GM18868 (cell line): ENCODE data around the gene GJA3.
A peak's percentile ranks its signal among the peaks of the same experiment; 100 is the strongest.

Experiments used
- ATAC-seq: cut with Tn5 transposase; IDR thresholded peaks from one replicate; pipeline ENCODE4 v1.9.1; 2021; ENCODE audit warnings: mild to moderate bottlenecking, moderate library complexity; ENCODE audit not compliant: unreplicated experiment

GJA3 gene

DNA sequence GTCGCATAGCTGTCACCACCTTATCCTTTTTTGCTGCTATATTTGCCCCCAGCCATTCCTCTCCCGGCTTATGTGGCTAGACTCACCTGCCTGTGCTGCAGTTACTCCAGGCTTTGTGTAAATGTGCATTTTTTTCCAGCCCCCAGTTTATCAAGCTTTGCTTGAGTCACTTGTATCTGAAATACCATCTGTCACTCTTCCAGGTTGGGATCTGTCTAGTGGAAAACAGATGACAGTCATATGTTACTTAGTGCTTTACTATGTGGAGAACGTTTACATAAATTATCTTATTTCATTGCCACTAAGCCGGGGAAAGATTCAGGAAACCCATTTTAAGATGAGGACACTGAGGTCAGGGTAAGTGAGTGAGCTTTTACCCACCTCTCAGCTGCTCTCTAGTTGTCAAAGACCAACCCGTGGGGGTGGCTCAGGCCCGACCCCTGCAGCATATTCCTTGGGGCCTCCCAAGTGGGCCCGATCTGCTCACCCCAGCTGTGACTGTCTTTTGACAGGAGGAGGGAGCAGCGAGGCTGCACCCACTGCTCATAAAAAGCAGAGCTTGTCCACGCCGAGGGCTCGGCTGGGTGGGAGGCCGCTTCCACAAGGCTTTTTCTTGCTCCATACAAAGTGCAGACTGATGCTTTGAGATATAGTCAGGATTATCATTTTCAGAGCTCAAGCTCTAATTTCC lies 24.7 kb upstream of the GJA3 start:
- ATAC-seq = no peak

DNA sequence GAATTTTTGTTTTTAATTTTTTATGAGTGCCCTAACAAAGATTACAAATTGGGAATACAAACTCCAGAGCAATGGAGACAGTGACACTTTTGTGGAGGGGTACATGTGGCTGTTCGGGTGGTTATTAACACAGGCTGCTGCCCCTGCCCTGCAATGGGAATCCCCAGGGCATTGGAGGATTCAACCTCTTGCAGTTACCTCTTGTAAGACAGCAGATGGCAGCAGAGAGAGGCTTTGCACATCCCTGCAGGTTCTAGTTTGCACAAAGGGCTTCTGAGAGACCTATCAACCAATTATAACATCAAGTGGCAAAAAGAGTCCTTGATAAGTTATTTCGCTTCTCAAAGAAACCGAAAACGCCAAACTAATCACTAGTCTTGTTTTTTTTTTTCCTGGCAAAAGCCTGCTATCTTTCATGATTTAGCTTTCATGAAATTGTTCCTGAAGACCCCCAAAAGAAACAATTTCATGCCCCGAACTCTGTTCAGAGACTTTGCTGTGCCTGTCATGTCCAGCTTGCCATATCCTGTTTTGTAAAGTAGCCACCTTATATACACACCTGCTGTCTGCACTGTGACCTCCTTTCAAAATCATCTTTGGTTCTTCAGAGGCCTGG lies 21.5 kb upstream of the GJA3 start:
- ATAC-seq = peak; percentile 95

DNA sequence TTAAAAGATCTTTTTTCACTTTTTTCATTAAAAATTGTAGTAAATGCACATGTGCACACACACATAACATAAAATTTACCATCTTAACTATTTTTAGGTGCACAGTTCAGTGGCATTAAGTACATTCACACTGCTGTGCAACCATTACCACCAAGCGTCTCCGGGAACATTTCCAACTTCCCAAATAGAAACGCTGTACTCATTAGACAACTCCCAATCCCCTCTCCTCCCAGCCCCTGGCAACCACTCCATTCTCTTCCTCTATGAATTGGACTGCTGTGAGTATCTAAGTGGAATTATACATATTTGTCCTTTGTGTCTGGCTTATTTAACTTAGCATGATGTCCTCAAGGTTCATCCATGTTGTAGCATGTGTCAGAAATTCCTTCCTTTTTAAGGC lies 20.3 kb upstream of the GJA3 start:
- no peak for ATAC-seq

DNA sequence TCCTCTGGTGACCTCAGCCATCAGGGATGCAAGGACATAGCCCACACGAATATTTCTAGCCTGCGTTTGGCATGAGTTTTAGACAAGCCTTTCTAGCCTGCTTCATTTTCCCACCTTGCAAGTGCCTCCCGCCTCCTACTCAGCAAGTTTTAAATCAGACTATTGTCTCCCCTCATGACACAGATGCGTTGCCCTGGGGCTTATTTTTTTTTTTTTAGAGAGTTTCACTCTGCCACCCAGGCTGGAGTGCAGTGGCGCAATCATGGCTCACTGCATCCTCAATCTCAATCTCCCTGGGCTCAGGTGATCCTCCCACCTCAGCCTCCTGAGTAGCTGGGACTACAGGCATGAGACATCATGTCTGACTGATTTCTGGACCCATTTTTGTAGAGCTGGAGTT lies 17.3 kb upstream of the GJA3 start:
- ATAC-seq = no peak

DNA sequence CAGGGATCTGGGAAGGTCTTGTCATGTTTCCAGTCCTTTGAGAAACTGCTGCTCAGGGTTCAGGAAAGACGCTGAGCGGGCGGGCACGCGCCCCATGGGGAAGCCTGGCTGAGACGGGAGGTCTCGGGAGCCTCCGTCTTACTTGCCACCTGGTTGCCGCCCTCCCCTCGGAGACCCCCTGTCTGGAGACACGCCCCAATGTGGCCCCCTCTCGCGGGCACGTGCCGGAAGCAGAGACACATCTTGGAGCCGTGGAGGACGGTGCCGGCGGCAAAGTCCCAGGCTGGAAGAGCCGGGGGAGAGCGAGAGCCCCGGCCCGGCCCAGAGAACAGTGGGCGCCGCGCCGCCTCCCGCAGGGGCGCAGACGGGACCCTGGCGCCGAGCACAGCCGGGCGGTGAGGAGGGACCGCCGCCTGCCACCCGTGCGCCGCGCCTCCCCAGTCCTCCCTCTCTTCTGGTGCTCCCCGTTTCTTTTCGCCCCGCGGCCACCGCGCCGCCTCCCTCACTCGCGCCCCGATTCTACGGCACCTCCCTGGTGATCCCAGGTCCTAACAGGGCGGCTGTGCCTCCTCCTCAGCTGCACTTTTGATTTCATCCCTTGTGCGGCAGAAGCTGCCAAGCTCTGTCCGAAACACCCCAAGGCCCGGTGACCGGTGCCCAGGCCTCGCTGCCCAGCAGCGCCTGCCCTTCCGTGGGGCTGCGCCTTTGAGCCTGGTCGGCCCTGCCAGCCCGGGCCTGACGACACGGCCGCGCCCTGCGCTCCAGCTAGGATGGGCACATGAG lies 16.4 kb upstream of the GJA3 start:
- no peak for ATAC-seq

DNA sequence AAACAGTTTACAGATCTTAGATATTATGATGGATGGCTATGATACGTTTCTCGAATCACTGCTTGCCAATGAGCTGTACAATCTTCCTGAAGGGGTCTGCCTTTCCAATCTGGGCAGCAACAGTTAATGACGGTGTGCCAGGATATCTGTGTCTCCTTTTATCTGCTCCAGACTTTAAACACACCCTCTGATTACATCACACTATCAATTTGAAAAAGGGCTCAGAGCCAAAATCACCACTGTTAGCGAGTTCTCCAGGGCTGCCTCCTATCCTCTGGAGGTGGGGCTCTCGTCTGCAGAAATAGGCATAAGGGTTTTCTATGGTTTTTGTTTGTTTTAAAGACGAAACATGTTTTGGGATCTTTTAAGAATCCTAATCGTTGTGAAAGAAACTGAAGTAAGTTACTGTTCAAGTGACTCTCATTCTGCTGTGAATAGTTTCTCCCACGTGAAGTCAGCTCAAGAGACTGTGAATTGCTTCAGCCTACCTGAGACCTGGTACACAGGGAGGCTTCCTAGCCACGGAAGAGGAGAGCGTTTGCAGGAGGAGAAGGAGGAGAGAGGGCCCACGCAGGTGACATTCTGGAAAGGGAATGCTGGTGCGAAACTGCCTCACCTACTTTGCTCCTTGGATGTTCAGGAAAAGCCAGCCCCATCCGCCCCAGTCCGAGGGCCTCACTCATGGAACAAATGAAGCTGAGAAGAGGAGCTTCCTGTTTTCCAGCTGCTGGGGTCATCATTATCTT lies 15.2 kb upstream of the GJA3 start:
- no peak for ATAC-seq

DNA sequence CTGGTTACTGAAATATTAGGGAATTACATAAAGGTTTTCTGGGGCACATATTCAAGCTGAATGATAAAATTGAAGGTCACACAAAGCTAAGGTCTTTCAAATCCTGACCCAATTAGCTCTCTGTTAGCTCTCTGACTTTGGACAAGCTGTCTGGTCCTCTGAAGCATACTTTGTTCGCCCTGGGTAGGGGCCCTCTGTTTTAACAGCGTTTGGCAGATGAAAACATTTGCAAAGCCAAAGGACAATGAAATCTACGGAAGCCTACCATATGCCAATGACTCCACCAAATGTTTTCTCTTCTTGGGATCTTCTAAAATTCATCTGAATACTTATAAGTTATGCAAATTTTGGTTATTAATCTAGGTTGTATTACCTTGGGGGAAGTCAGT lies 14.5 kb upstream of the GJA3 start:
- no peak for ATAC-seq

DNA sequence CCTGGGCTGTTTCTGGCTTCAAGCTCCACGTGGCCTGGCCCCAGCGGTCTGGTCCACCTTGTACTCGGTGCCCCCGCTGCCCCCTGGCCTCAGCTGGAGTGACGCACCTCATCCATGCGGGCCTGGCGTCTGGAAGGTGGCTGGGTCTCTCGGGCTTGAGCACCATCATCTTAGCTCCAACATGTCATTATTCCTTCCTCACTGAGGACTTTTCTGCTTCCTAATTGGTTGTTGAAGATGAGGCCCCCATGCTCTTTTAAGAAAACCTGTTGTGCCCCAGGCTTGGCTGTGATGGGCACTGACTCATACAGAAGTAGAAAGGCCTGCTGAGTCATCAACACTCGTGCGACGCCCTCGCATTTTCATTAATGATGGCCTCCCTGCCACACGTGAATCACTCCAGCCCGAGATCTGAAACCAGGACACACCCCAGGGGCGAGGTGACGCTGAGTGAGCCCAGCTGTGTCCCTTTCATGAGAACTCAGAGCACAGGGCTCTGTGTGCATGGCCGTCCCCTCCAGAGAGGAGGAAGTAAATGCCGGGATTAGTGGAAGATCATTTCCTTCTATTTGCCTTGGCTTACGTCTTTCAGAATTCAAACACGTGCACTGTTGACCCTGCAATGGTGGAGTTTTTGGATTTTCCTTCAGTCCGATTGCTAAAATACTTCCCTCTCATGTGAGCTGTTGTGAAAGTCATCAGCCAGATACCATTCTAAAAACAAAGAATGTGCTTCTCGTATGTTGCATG lies 14.0 kb upstream of the GJA3 start:
- peak; percentile 94 for ATAC-seq

DNA sequence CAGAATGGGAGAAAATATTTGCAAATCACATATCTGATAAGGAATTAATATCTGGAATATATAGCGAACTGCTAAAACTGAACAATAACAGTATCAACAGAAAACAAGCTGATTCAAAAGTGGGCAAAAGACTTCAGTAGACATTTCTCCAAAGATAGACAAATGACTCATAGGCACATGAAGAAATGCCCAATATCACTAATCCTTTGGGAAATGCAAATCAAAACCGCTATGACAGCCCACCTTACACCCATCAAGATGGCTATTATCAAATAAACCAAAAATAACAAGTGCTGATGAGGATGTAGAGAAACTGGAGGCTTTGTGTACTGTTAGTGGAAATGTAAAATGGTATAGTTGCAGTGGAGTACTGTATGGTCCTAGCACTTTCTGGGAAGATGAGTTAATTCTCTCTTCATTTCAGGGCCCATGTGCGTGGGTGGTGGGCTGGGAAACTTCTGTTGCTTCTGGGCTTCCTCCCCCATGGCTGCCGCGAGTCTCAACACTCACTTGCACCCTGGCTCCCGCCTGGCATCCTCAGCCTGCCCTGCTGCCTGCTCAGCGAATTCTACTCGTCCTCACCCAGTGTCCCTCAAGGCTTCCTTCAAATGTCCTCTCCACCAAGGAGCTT lies 12.4 kb upstream of the GJA3 start:
- no peak for ATAC-seq

DNA sequence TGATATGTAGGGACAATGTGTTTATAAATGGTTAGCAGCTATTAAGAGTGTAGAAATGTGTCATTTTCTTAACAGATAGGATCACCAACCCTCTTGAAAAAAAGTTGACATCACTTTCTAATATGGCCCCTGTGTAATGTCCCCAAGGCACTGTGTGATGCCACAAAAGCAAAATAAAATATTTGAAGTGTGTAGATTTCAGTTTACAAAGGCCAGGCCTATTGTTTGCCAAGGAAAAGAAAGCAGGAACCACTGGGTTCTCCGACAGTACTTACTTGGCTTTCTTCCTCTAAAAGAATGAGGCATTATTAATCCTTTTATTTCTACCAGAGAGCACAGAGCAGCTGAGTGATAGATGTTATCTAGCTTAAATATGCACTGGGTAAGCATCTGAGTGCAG lies 10.5 kb upstream of the GJA3 start:
- ATAC-seq = no peak

DNA sequence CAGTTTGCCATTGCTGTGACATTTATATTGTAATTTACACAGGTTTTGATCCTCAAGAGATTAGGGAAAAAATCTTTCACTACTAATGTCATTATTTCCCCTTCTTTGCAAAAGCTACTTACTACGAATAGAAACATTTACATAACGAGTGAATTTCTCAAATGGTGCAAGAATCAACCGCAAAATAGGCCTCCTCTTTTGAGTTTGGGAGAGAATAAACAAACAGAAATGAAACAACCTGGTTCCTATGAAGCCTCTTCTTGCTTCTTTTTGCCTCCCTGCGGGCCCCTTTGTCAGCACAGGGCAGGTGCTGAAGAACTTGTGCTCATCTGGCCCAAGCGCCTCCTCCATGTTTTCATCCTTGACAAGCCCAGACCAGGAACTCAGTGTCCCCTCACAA lies 10.1 kb upstream of the GJA3 start:
- no peak for ATAC-seq

DNA sequence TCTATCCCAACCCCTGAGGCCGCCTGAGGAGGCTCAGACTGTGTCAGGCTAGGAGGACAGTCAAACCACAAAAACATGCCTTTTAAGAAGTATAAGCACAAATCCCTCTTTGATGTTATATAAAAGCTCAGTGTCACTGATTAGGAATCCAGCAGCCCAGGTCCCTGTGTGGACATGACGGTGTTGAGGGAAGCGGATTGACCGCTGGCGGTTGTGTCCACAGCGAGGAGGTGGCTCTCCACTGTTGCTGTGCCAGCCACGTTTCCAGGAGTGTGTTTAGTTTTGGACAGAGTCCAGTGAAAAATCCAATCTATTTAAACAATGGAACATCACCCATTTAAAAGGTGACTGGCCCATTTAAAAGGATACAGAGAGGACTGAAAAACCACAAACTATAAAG lies 7.5 kb upstream of the GJA3 start:
- ATAC-seq = no peak

DNA sequence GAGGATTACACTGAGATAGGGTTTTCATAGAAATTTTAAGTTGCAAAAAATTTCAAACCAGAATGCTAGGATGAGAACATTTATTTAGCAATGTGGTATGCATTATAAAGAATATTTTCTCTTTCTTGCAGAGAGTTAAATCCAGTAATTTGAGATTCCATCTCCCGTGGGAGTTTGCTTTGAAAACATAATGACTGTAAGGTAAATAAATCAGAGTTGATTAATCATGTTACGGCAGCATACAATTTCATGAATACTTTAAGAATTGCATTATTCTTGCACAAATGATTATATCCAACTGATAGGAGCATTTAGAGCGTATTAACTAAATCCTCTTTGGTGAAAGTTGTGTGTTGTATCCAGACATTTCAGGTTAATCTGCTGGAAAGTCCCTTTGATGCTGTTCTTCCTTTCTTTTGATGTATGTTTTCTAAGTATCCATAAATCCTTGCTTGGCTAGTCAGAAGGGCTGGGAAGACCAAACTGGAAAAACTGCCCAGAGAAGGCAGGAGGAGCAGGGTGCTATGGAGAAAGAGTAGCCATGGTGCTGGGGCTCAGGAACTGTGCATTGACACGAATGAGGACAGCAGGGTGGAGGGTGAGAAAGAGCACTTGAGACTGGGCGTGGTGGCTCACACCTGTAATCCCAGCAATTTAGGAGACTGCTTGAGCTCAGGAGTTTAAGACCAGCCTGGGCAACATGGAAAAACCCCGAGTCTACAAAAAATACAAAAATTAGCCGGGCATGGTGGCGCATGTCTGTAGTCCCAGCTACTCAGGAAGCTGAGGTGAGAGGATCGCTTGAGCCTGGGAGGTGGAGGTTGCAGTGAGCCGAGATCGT lies 4.8 kb upstream of the GJA3 start:
- ATAC-seq = no peak

DNA sequence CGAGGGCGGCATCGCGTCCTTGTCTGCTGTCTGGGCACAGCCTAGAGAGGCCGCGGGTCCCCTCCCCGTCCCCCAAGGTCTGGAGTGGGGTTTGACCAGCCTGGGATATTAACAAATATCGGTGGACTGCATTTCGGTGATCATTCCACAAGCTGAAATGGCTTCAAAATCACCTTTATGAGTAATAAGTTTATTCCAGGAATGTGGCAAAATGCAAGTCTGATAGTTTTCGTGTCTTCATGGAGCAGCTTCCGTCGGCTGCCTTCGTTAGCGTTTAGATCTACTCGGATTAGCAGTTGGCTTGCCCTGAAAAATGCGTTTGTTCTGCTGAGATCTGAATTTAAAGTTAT lies 1.1 kb upstream of the GJA3 start:
- no peak for ATAC-seq

DNA sequence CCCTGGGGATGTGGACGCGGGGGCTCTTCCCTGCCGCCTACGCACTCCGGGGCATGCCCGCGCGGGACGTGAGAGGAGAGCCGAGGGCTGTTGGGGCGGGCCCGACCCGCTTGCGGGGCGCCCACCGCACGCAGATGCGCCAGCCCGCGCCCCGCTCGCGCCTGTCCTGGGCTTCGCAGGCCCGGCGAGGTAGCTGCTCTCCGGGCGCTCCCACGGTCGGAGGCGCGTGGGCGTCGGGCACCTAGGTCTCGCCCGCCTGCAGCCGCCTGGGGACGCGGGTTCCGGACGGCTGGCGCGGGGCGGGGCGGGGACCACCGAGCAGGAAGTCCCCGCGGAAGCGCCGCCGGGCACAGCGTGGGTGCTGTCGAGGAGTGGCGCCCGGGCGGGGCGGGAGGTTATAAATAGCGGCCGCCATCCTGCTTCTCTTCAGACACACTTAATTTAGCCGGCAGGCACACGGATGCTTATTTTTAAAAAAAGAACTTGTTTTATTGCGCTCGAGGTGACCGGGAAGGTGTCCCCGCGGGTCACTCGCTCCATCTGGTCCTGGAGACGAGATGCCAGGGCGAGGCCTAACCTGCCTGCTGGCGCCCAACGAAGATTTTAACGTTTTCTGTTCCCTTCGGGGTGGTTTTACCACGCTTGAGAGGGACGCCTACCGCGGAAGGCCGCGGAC lies 561 bp upstream of the GJA3 start:
- ATAC-seq = peak; percentile 58

DNA sequence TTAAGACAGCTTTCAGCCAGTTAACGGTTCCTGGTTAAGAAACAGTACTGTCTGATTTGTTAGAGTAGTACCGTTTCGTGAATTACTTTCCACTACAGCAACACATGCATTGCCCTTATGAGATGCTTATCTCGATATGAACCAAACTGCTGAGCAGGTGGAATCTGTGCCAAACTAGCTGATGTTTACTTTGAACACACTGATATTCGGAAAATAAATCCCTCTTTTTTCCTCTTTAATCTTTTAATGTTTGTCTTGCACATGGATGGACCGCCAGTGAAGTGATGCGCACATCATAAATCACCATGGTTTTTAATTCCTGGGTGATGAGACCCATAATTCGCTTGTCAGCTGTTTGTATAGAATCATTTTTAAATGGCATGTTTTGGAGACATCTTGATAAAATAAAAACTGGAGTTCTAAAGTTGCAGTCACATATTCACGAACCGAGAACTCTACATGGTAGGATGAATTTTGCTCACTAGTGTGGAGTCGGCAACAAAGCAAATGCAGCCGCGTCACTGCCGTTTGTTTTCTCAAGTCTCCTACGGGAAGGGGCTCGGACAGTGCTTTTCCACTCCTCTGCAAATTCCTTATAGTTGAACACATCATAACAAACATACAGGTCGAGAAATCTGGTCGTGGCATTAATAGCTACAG lies 1.1 kb downstream of the GJA3 start:
- ATAC-seq = no peak

DNA sequence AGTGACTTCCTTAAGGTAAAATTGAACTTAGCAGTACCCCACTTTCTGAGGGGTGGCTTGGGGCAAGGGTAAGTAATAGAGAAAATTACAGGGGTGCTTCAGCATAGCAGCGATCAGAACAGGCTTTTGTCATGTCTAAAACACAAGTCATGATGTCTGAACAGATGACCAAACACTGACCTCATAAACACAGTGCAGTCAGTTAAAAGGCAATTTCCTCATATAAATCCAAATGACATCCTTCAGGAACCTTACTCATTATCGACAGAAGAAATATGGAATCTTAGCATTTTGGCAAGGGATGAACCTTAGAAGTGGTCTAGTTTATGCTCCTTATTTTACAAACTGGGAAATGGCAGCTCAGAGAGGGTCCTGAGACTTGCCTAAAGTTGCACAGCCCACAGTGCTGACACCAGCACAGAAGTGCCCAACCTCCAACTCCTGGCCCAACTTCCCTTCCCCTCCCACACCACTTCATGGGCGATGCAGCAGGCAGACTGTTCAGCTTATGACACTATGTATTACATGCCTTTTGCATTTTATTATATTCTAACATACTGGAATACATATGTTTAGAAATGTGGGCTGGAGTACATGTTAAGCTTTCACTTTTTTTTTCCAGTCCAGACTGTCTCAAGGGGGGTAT lies 3.6 kb downstream of the GJA3 start:
- no peak for ATAC-seq

DNA sequence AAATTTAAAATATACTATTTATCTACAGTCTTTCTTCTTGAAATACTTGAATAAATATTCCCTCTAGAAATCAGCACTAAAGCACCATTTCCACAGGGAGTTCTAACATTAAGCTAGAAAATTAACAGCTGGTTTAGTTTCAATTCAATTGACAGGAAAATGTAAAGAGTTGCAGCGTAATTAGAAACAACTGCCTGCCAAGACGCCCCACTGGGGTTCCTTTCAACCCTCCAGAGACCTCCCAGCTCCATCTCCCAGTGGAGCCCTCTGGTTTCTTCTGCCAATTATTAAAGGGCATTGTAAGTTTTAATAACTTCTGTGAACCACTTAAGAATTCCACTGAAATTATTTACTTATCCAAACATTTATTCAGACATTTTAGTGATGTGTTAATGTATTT lies 4.2 kb downstream of the GJA3 start:
- ATAC-seq = no peak
